HG03342 (cell line): Measurements from ENCODE around the gene KIAA1217.
A peak's percentile ranks its signal among the peaks of the same experiment; 100 is the strongest.

ENCODE experiments used
- ATAC-seq: cut with Tn5 transposase; IDR thresholded peaks from one replicate; pipeline ENCODE4 v1.9.1; 2021; ENCODE audit warnings: mild to moderate bottlenecking, moderate library complexity; ENCODE audit not compliant: unreplicated experiment

KIAA1217 gene

GRCh38 chr10:24208661-24209431, at the start of gene KIAA1217:
TSS of gene KIAA1217 (plus strand) at chr10:24209138. CDS start at chr10:24209194, 56 bp downstream.
- ATAC-seq: peak; percentile 25

- ATAC-seq: no peak
Observed at GRCh38 chr10:24162206-24162985, 46.5 kb upstream of the KIAA1217 start.

GRCh38 chr10:24163485-24163884, 45.5 kb upstream of the KIAA1217 start:
- no peak for ATAC-seq

- ATAC-seq: no peak
Observed at GRCh38 chr10:24168258-24169170, 40.4 kb upstream of the KIAA1217 start.

- ATAC-seq: no peak
Observed at GRCh38 chr10:24170199-24170598, 38.7 kb upstream of the KIAA1217 start.

- no peak for ATAC-seq
Observed at GRCh38 chr10:24172909-24173308, 36.0 kb upstream of the KIAA1217 start.

GRCh38 chr10:24174014-24174413, 34.9 kb upstream of the KIAA1217 start:
- ATAC-seq: no peak

- no peak for ATAC-seq
Observed at GRCh38 chr10:24176658-24177057, 32.3 kb upstream of the KIAA1217 start.

- no peak for ATAC-seq
Observed at GRCh38 chr10:24177636-24178035, 31.3 kb upstream of the KIAA1217 start.

- no peak for ATAC-seq
Observed at GRCh38 chr10:24180891-24181290, 28.0 kb upstream of the KIAA1217 start.

- no peak for ATAC-seq
Observed at GRCh38 chr10:24184455-24184854, 24.5 kb upstream of the KIAA1217 start.

- ATAC-seq: no peak
Observed at GRCh38 chr10:24193330-24193729, 15.6 kb upstream of the KIAA1217 start.

- no peak for ATAC-seq
Observed at GRCh38 chr10:24197263-24197662, 11.7 kb upstream of the KIAA1217 start.

GRCh38 chr10:24201503-24202180, 7.3 kb upstream of the KIAA1217 start:
- ATAC-seq: no peak

- ATAC-seq: no peak
Observed at GRCh38 chr10:24202181-24202570, 6.8 kb upstream of the KIAA1217 start.

- ATAC-seq: no peak
Observed at GRCh38 chr10:24205821-24206220, 3.1 kb upstream of the KIAA1217 start.

GRCh38 chr10:24206334-24206733, 2.6 kb upstream of the KIAA1217 start:
- no peak for ATAC-seq

- ATAC-seq: no peak
Observed at GRCh38 chr10:24206926-24207325, 2.0 kb upstream of the KIAA1217 start.

- ATAC-seq: no peak
Observed at GRCh38 chr10:24207341-24207740, 1.6 kb upstream of the KIAA1217 start.

GRCh38 chr10:24207781-24208611, 942 bp upstream of the KIAA1217 start:
- no peak for ATAC-seq
